ENCODE data around the gene PGRMC1. TPM values are rescaled to one million over a fixed set of nuclear protein-coding genes. Genes with fewer than 3 reads are reported as not detected.

PGRMC1 gene
- total and polyA plus RNA-seq, 9 of the 15 experiments (the other 6 are each of a cell fraction or from before 2014, with no cell fraction given): 27.4 to 115 (median 90.3) TPM

DNA sequence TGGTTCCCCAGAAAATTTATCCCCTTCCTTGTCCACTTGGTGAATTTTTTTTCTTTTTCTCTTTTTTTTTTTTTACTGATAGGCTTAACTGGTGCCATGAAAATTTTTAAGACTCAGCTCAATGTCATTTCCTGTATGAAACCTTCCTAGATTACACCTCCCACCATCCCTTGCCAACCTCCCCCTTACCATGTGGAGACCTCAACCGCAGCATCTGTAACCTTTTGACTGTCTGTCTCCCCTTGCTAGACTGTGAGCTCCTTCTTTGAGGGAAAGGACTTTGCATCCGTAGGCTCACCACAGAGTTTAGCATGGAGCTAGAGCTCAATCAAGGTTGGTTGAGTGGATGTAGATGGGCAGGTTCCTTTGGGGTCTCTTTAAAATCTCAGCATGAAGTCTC, 5.2 kb upstream of the PGRMC1 start:
- no peak for FAIRE-seq
- no peak overlapping the region for H3K4me3 ChIP-seq
- peaks cover 5 to 14% of the 10 kb centered on the region in 2 experiments; a peak in 3 of 5 replicates for H3K27me3 ChIP-seq (ENCODE audit: control insufficient read depth in 2 of 2, insufficient read depth in 2 of 2, low read length in 2 of 2)
- DNase-seq (ENCODE audit: extremely low read depth in 1 of 4, low spot score in 3 of 4): no peak
- intact Hi-C loops (cut with micrococcal nuclease): no loop called here
- peaks cover 0 to 6% of the 10 kb centered on the region in 2 experiments; a peak in 2 of 5 replicates for H3K4me1 ChIP-seq (replicated peaks in 1 of 2; ENCODE audit: control insufficient read depth in 2 of 2, insufficient read depth in 2 of 2, low read length in 2 of 2)
- H3K36me3 ChIP-seq (ENCODE audit: control insufficient read depth, insufficient read depth, low read length): no peaks in the 10 kb centered on the region
- WGBS (ENCODE audit: insufficient coverage, low coverage, missing lambda C conversion rate): 0% methylated on average over 2 of the region's 2 CpGs
- no peak for TF ChIP-seq TAF1 (IDR thresholded peaks at IDR 0.05; ENCODE audit: control insufficient read depth, extremely low read depth, insufficient read depth, low read length, severe bottlenecking)
- TF ChIP-seq ZKSCAN3 (CRISPR knock-in tag; IDR thresholded peaks at IDR 0.05): no peak
- TF ChIP-seq, protein P1, sequence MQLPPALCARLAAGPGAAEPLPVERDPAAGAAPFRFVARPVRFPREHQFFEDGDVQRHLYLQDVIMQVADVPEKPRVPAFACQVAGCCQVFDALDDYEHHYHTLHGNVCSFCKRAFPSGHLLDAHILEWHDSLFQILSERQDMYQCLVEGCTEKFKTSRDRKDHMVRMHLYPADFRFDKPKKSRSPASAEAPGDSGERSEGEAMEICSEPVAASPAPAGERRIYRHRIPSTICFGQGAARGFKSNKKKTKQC (CRISPR knock-in tag; IDR thresholded peaks at IDR 0.05): no peak
- TF ChIP-seq ASH1L (IDR thresholded peaks at IDR 0.05; ENCODE audit: borderline replicate concordance, low read depth, partially characterized antibody): no peak
- no TSS peak for BruUV-seq (replicated peaks)
- no peaks in the 10 kb centered on the region for H3K9me1 ChIP-seq (ENCODE audit: control insufficient read depth, insufficient read depth, low read length)
- H4K20me1 ChIP-seq (replicated peaks; ENCODE audit: control insufficient read depth, insufficient read depth, low read length): no peaks in the 10 kb centered on the region
- H3K27ac ChIP-seq (ENCODE audit: extremely low read depth, low read depth, low read length): no peak overlapping the region
- CTCF ChIA-PET (ENCODE audit: low intra/inter-chr PET ratio): no interaction called here
- in situ Hi-C loops (cut with MboI): no loop called here
- H3K79me2 ChIP-seq (ENCODE audit: control insufficient read depth, insufficient read depth, low read length): no peaks in the 10 kb centered on the region
- H2AFZ ChIP-seq (ENCODE audit: low read depth, low read length): no peak overlapping the region
- H3K9me3 ChIP-seq (replicated peaks; ENCODE audit: control insufficient read depth, insufficient read depth, low read depth, low read length): no peaks in the 10 kb centered on the region
- POLR2A ChIA-PET: interaction anchor here (0.6 to 1.8 kb wide), 2 partner anchors 10 to 51 kb away, joined by 3 to 4 read pairs; no protein-coding TSS in a partner anchor
- no peak overlapping the region for H3K9ac ChIP-seq (ENCODE audit: insufficient read depth in 1 of 2, low read depth in 2 of 2, low read length in 2 of 2)
- no peak overlapping the region for H3K4me2 ChIP-seq (ENCODE audit: insufficient read depth, low read length)
- ATAC-seq: no peak

DNA sequence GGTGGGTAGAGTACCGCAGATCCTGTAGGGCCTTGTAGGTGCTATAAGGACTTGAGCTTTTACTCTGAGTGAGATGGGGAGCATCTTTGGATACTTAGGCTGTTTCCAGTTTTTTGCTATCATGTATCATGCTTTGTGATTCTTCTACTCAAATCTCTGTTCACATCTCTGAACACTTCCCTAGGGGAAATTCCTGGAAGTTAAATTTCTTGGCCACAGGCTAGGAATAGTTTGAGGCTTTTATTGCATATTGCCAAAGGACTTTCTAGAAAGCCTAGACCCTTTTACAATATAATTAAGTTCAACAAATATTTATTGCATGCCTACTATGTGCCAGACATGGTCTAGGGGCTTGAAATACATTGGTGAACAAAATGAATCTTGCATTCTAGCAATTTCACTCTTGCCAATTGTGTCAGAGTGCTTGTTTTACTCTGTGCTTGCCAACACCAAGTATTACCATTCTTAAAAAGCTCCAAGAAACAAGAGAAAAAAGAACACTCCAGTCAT, 4.1 kb upstream of the PGRMC1 start:
- DNase-seq (ENCODE audit: extremely low read depth in 1 of 4, low spot score in 3 of 4): no peak
- no peak overlapping the region for H3K27ac ChIP-seq (ENCODE audit: extremely low read depth, low read depth, low read length)
- CTCF ChIA-PET (ENCODE audit: low intra/inter-chr PET ratio): no interaction called here
- H3K4me1 ChIP-seq (replicated peaks in 1 of 2; ENCODE audit: control insufficient read depth in 2 of 2, insufficient read depth in 2 of 2, low read length in 2 of 2): peaks cover 0 to 7% of the 10 kb centered on the region in 2 experiments; a peak in 3 of 5 replicates
- H4K20me1 ChIP-seq (replicated peaks; ENCODE audit: control insufficient read depth, insufficient read depth, low read length): no peaks in the 10 kb centered on the region
- no peaks in the 10 kb centered on the region for H3K9me3 ChIP-seq (replicated peaks; ENCODE audit: control insufficient read depth, insufficient read depth, low read depth, low read length)
- no peak for FAIRE-seq
- no peak overlapping the region for H3K9ac ChIP-seq (ENCODE audit: insufficient read depth in 1 of 2, low read depth in 2 of 2, low read length in 2 of 2)
- no peak overlapping the region for H3K4me2 ChIP-seq (ENCODE audit: insufficient read depth, low read length)
- no peaks in the 10 kb centered on the region for H3K9me1 ChIP-seq (ENCODE audit: control insufficient read depth, insufficient read depth, low read length)
- POLR2A ChIA-PET: no interaction called here
- H3K79me2 ChIP-seq (ENCODE audit: control insufficient read depth, insufficient read depth, low read length): peaks cover 9% of the 10 kb centered on the region
- in situ Hi-C loops (cut with MboI) (no loop called here), intact Hi-C loops (cut with micrococcal nuclease) (no loop called here)
- BruUV-seq (replicated peaks): no TSS peak
- WGBS (ENCODE audit: insufficient coverage, low coverage, missing lambda C conversion rate): 0% methylated on average over 1 of the region's 1 CpG
- no peaks in the 10 kb centered on the region for H3K36me3 ChIP-seq (ENCODE audit: control insufficient read depth, insufficient read depth, low read length)
- no peak overlapping the region for H2AFZ ChIP-seq (ENCODE audit: low read depth, low read length)
- no peak for ATAC-seq
- peaks cover 5 to 14% of the 10 kb centered on the region in 2 experiments; a peak in 3 of 5 replicates for H3K27me3 ChIP-seq (ENCODE audit: control insufficient read depth in 2 of 2, insufficient read depth in 2 of 2, low read length in 2 of 2)
- H3K4me3 ChIP-seq: no peak overlapping the region
- TF ChIP-seq, protein P2, sequence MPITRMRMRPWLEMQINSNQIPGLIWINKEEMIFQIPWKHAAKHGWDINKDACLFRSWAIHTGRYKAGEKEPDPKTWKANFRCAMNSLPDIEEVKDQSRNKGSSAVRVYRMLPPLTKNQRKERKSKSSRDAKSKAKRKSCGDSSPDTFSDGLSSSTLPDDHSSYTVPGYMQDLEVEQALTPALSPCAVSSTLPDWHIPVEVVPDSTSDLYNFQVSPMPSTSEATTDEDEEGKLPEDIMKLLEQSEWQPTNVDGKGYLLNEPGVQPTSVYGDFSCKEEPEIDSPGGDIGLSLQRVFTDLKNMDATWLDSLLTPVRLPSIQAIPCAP (CRISPR knock-in tag; IDR thresholded peaks at IDR 0.05; ENCODE audit: borderline replicate concordance): no peak
- TF ChIP-seq HNRNPK (IDR thresholded peaks at IDR 0.05; ENCODE audit: low read depth, low read length, poor library complexity, severe bottlenecking): no peak
- no peak for TF ChIP-seq MXI1 (IDR thresholded peaks at IDR 0.05; ENCODE audit: low read depth, low read length)
- TF ChIP-seq PRPF4 (IDR thresholded peaks at IDR 0.05; ENCODE audit: insufficient read depth, low read depth, low read length, poor library complexity, severe bottlenecking): no peak
- TF ChIP-seq, protein P3, sequence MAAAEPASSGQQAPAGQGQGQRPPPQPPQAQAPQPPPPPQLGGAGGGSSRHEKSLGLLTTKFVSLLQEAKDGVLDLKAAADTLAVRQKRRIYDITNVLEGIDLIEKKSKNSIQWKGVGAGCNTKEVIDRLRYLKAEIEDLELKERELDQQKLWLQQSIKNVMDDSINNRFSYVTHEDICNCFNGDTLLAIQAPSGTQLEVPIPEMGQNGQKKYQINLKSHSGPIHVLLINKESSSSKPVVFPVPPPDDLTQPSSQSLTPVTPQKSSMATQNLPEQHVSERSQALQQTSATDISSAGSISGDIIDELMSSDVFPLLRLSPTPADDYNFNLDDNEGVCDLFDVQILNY (CRISPR knock-in tag; IDR thresholded peaks at IDR 0.05): no peak
- no peak for TF ChIP-seq RUNX1 (IDR thresholded peaks at IDR 0.05; ENCODE audit: low read depth)
- no peak for TF ChIP-seq NR3C1 (CRISPR knock-in tag; IDR thresholded peaks at IDR 0.05)
- no peak for TF ChIP-seq TBP (optimal IDR thresholded peaks at IDR 0.05; ENCODE audit: low read depth, low read length)
- no peak for TF ChIP-seq ZNF696 (CRISPR knock-in tag; conservative IDR thresholded peaks at IDR 0.05)
- TF ChIP-seq TRIM24 (IDR thresholded peaks at IDR 0.05): no peak
- no peak for TF ChIP-seq POLR2G (IDR thresholded peaks at IDR 0.05; ENCODE audit: low read depth, low read length)

All from K562 (cell line).